GM12878 (cell line): Measurements from ENCODE around the gene ELANE. TPM values are rescaled to one million over a fixed set of nuclear protein-coding genes. Genes with fewer than 3 reads are reported as not detected.

Source experiments
- ATAC-seq: fragments of 200-7000 bp; cut with Tn5 transposase; 3 replicates; pipeline ENCODE4 v1.9.1; 2020; ENCODE audit warnings: mild to moderate bottlenecking, moderate library complexity
- BruUV-seq: library from RNA; stranded (reverse); fragments of 400-500 nt; replicated peaks from 2 replicates; lab custom pipeline; 2021; lab: Mats Ljungman, UMichigan
- CTCF ChIA-PET: fragments of 300-600 bp; sonication (Branson Sonifier 250); formaldehyde crosslinking; extraction: SDS; loops from one replicate; lab custom pipeline; 2021; ENCODE audit warnings: inconsistent platforms; lab: Yijun Ruan, JAX
- POLR2A ChIA-PET: fragments of 350-600 bp; formaldehyde crosslinking; extraction: SDS; loops from one replicate; lab custom pipeline; 2021; ENCODE audit warnings: inconsistent platforms; lab: Charles Lee
- RAD21 ChIA-PET: fragments of 300-600 bp; sonication (Branson Sonifier 250); formaldehyde crosslinking; loops from one replicate; lab custom pipeline; 2023; ENCODE audit warnings: antibody characterized with exemption; ENCODE audit not compliant: unreplicated experiment; lab: Charles Lee
- SMC1A ChIA-PET: fragments of 300-600 bp; sonication (Branson Sonifier 250); formaldehyde crosslinking; loops from one replicate; lab custom pipeline; 2023; ENCODE audit not compliant: unreplicated experiment, uncharacterized antibody; lab: Charles Lee
- DNase-seq: peaks from one replicate; pipeline ENCODE4 v3.0.0-alpha.2; 2011; ENCODE audit warnings: low read depth, low spot score
- FAIRE-seq: peaks from 3 replicates; lab custom pipeline; 2011; peaks lifted over from hg19 to GRCh38; lab: Jason Lieb, UNC
- H2AFZ ChIP-seq: 2 replicates; pipeline ENCODE4 v1.6.0; 2011; ENCODE audit warnings: low read depth, low read length, control low read depth; ENCODE audit not compliant: control insufficient read depth
- H3K27ac ChIP-seq: 2 replicates; pipeline ENCODE4 v1.5.1; 2011; ENCODE audit warnings: control low read depth; ENCODE audit not compliant: control insufficient read depth, insufficient read depth
- H3K27me3 ChIP-seq, 2 experiments: replicated peaks in 1 of 2; 2 replicates each; pipeline versions ENCODE4 v1.6.0 to v1.6.1; 2011; ENCODE audit warnings: low read length in 1 of 2; ENCODE audit not compliant: control insufficient read depth in 2 of 2, insufficient read depth in 2 of 2
- H3K36me3 ChIP-seq, 2 experiments: 2 replicates each; pipeline ENCODE4 v1.5.1; 2011; ENCODE audit warnings: low read length in 1 of 2; ENCODE audit not compliant: control insufficient read depth in 2 of 2, insufficient read depth in 2 of 2
- H3K4me1 ChIP-seq: 2 replicates; pipeline ENCODE4 v1.6.1; 2011; ENCODE audit warnings: mild to moderate bottlenecking, low read length, moderate library complexity, mixed read lengths; ENCODE audit not compliant: control insufficient read depth, insufficient read depth
- H3K4me2 ChIP-seq: 2 replicates; pipeline ENCODE4 v1.6.0; 2011; ENCODE audit warnings: control low read depth; ENCODE audit not compliant: control insufficient read depth, insufficient read depth
- H3K4me3 ChIP-seq: fragments of 200-600 bp; sonication (generic); 2 replicates; pipeline ENCODE4 v1.5.1; 2016
- H3K79me2 ChIP-seq: 2 replicates; pipeline ENCODE4 v1.6.0; 2011; ENCODE audit warnings: low read length; ENCODE audit not compliant: control insufficient read depth, insufficient read depth
- H3K9ac ChIP-seq: 2 replicates; pipeline ENCODE4 v1.8.0; 2011; ENCODE audit warnings: low read length, control low read depth, mixed read lengths; ENCODE audit not compliant: control insufficient read depth, insufficient read depth
- H3K9me3 ChIP-seq: replicated peaks from 3 replicates; pipeline ENCODE4 v1.5.1; 2011; ENCODE audit warnings: mild to moderate bottlenecking, low read length; ENCODE audit not compliant: control insufficient read depth, insufficient read depth
- H4K20me1 ChIP-seq: 2 replicates; pipeline ENCODE4 v1.6.0; 2011; ENCODE audit not compliant: control insufficient read depth, insufficient read depth
- BACH1 ChIP-seq: fragments of 450-650 bp; IDR thresholded peaks from 2 replicates; pipeline ENCODE4 v1.6.1; 2017; ENCODE audit warnings: mild to moderate bottlenecking, borderline replicate concordance
- GABPA ChIP-seq: IDR thresholded peaks from 2 replicates; pipeline ENCODE4 v1.6.1; 2014; ENCODE audit warnings: antibody characterized with exemption, low read depth, mild to moderate bottlenecking, inconsistent platforms
- IKZF1 ChIP-seq: fragments of 450-650 bp; conservative IDR thresholded peaks from 2 replicates; pipeline ENCODE4 v1.6.1; 2017; ENCODE audit warnings: antibody characterized with exemption, mild to moderate bottlenecking
- LARP7 ChIP-seq: fragments of 450-650 bp; IDR thresholded peaks from 2 replicates; pipeline ENCODE4 v1.6.1; 2017; ENCODE audit warnings: mild to moderate bottlenecking
- MAX ChIP-seq: IDR thresholded peaks from 2 replicates; pipeline ENCODE4 v1.6.1; 2012; ENCODE audit warnings: low read depth, low read length, improper control_type of control experiment
- MYB ChIP-seq: fragments of 150-350 bp; IDR thresholded peaks from 2 replicates; pipeline ENCODE4 v1.6.1; 2014; ENCODE audit warnings: mild to moderate bottlenecking, low read depth, low read length, borderline replicate concordance
- NFIC ChIP-seq: IDR thresholded peaks from 2 replicates; pipeline ENCODE4 v1.6.1; 2012; ENCODE audit warnings: low read depth, mild to moderate bottlenecking, inconsistent platforms, low read length, moderate library complexity
- NFYB ChIP-seq: IDR thresholded peaks from 2 replicates; pipeline ENCODE4 v1.6.1; 2011; ENCODE audit warnings: low read depth, mild to moderate bottlenecking, low read length, improper control_type of control experiment, moderate library complexity; ENCODE audit not compliant: insufficient read depth
- NRF1 ChIP-seq: conservative IDR thresholded peaks from 2 replicates; pipeline ENCODE4 v1.6.1; 2011; ENCODE audit warnings: mild to moderate bottlenecking, low read depth, low read length, improper control_type of control experiment
- POU2F2 ChIP-seq: IDR thresholded peaks from 3 replicates; pipeline ENCODE4 v1.6.1; 2011; ENCODE audit warnings: low read depth, mild to moderate bottlenecking, low read length, borderline replicate concordance
- PRDM15 ChIP-seq: fragments of 450-650 bp; formaldehyde crosslinking; IDR thresholded peaks from 2 replicates; pipeline ENCODE4 v1.4.0; 2020; ENCODE audit warnings: mild to moderate bottlenecking, moderate library complexity
- RAD51 ChIP-seq: fragments of 450-650 bp; IDR thresholded peaks from 2 replicates; pipeline ENCODE4 v1.6.1; 2016; ENCODE audit warnings: moderate library complexity, mild to moderate bottlenecking, inconsistent platforms
- SMAD1 ChIP-seq: fragments of 450-650 bp; IDR thresholded peaks from 2 replicates; pipeline ENCODE4 v1.6.1; 2018; ENCODE audit warnings: mild to moderate bottlenecking, low read depth; ENCODE audit not compliant: partially characterized antibody
- TAF1 ChIP-seq: IDR thresholded peaks from 2 replicates; pipeline ENCODE4 v1.6.1; 2011; ENCODE audit warnings: mild to moderate bottlenecking, low read depth, low read length, borderline replicate concordance
- TCF3 ChIP-seq: IDR thresholded peaks from 2 replicates; pipeline ENCODE4 v1.6.1; 2012; ENCODE audit warnings: low read depth, mild to moderate bottlenecking, low read length, borderline replicate concordance; ENCODE audit not compliant: insufficient read depth
- ZBTB33 ChIP-seq: fragments of 450-650 bp; IDR thresholded peaks from 2 replicates; pipeline ENCODE4 v1.6.1; 2017; ENCODE audit warnings: mild to moderate bottlenecking
- ZNF217 ChIP-seq: fragments of 450-650 bp; IDR thresholded peaks from 2 replicates; pipeline ENCODE4 v1.6.1; 2017; ENCODE audit warnings: antibody characterized with exemption, mild to moderate bottlenecking
- ZNF384 ChIP-seq: IDR thresholded peaks from 2 replicates; pipeline ENCODE4 v1.6.1; 2012; ENCODE audit warnings: low read depth, mild to moderate bottlenecking, low read length, improper control_type of control experiment, borderline replicate concordance
- WGBS: methylation state at CpG from one replicate; pipeline ENCODE4 v1.1.6; 2016; ENCODE audit warnings: low lambda C conversion rate; ENCODE audit not compliant: insufficient replicate concordance, insufficient coverage; ENCODE audit errors: missing lambda C conversion rate; 5-methylcytosine and 5-hydroxymethylcytosine counted together
- in situ Hi-C: fragments of 300-500 bp; cut with MboI; formaldehyde crosslinking; loops from 9 replicates; pipeline ENCODE4 v1.14.3; 2018; ENCODE audit warnings: mixed read lengths
- intact Hi-C: fragments of 100-400 bp; cut with micrococcal nuclease; formaldehyde crosslinking; loops from one replicate; pipeline ENCODE4 v1.14.2; 2022; ENCODE audit not compliant: unreplicated experiment
- polyA plus RNA-seq, 11 experiments: library from polyadenylated mRNA; depleted of rRNA in 4 of 11; unstranded in 6 of 11; stranded (reverse) in 5 of 11; fragments of >200 nt; fragmentation: Nextera tagmentation in 4 of 11; fragmentation: Illumina TruSeq in 1 of 11; extraction: Ambion mirVana in 4 of 11; extraction: Trizol in 1 of 11; gene quantifications; 1 replicate in 1 of 11; 2 replicates in 10 of 11; pipeline versions ENCODE4 v1.2.1 to v1.2.3, GENCODE V29; 2011 to 2016; ENCODE audit warnings: inconsistent platforms in 2 of 11, missing spikeins in 2 of 11, low read depth in 1 of 11
- total RNA-seq, 4 experiments: library from RNA; depleted of rRNA in 3 of 4; stranded (reverse); fragments of >200 nt in 3 of 4; fragmentation: Illumina TruSeq in 1 of 4; extraction: Trizol in 1 of 4; gene quantifications; 2 replicates each; pipeline versions ENCODE4 v1.2.1 to v1.2.3, GENCODE V29; 2013 to 2021

The ELANE gene
- total and polyA plus RNA-seq, 10 of the 15 experiments (the other 5 are each of a cell fraction or from before 2014, with no cell fraction given), result not detected

GRCh38 chr19:870314-870713 lies 18.2 kb downstream of the ELANE start:
- 97% methylated on average over 7 of the region's 8 CpGs for WGBS
- CTCF ChIA-PET, result interaction anchor here (0.7 kb wide), 1 partner anchor 65 kb away, joined by 3 read pairs; no protein-coding TSS in a partner anchor
- no peak for FAIRE-seq

More at GRCh38 chr19:870314-870713, 18.2 kb downstream of the ELANE start:
- ChIA-PET POLR2A (no interaction called here), SMC1A (no interaction called here), RAD21 (no interaction called here)
- Histone ChIP-seq H3K36me3 (no peaks in the 10 kb centered on the region; a peak in 1 of 4 replicates), H3K79me2 (no peaks in the 10 kb centered on the region), H3K4me2 (no peak overlapping the region), H3K4me1 (no peaks in the 10 kb centered on the region), H3K27ac (no peak overlapping the region), H3K9me3 (no peaks in the 10 kb centered on the region), H3K27me3 (no peaks in the 10 kb centered on the region), H2AFZ (no peak overlapping the region), H4K20me1 (no peaks in the 10 kb centered on the region), H3K4me3 (no peak overlapping the region), H3K9ac (no peak overlapping the region)
- no TSS peak for BruUV-seq
- TF ChIP-seq TAF1 (no peak), MAX (no peak), RAD51 (no peak), ZNF217 (no peak), TCF3 (no peak), POU2F2 (no peak), NFIC (no peak), ZNF384 (no peak), LARP7 (no peak), SMAD1 (no peak), NRF1 (no peak), IKZF1 (no peak), PRDM15 (CRISPR knock-in tag) (no peak), NFYB (no peak), BACH1 (no peak), GABPA (no peak), MYB (no peak), ZBTB33 (no peak)
- in situ Hi-C loops (no loop called here), intact Hi-C loops (no loop called here)
- ATAC-seq, result no peak
- no peak for DNase-seq
